KBM-7 (cell line): ENCODE results near the gene CKS1B.

Experiments
- DNase-seq: peaks from one replicate; pipeline ENCODE4 v3.0.0-alpha.2; 2015
- in situ Hi-C: fragments of 300-500 bp; cut with MboI; formaldehyde crosslinking; loops from 2 replicates; pipeline ENCODE4 v1.14.3; 2020; ENCODE audit warnings: low sequenced_read_pairs, low pct_unique_long_range_greater_than_20kb, mixed read lengths

Gene CKS1B

DNA sequence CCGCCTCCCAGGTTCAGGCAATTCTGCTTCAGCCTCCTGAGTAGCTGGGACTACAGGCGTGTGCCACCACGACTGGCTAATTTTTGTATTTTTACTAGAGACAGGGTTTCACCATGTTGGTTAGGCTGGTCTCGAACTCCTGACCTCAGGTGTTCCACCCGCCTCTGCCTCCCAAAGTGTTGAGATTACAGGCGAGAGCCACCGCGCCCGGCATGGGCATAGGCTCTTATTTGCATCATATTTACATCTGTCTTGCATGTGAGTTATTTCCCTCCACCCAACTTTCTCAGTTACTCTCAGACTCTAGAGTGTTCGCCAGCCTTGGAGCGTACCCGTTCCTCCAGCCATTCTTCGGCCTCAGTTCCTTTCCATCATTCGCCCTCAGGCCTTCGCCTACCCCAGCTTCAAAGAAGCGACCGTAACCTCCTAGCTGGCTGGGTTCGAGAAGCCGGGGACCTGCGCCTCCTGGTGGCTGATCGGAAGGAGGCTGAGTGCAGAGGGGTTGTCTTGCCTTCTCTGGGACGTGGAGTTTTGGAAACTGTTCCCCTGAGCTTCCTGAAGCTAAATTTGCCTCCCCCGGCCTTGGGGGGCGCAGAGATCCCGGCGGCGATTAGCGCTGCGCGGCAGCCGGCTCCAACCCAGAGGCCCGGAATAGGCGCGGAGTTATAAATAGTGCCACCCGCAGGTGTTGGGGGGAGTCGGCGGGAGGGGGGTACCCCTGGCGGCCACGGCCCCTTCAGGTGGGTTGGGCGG is 24.5 kb downstream of the CKS1B start:
- peak; percentile 91 for DNase-seq

DNA sequence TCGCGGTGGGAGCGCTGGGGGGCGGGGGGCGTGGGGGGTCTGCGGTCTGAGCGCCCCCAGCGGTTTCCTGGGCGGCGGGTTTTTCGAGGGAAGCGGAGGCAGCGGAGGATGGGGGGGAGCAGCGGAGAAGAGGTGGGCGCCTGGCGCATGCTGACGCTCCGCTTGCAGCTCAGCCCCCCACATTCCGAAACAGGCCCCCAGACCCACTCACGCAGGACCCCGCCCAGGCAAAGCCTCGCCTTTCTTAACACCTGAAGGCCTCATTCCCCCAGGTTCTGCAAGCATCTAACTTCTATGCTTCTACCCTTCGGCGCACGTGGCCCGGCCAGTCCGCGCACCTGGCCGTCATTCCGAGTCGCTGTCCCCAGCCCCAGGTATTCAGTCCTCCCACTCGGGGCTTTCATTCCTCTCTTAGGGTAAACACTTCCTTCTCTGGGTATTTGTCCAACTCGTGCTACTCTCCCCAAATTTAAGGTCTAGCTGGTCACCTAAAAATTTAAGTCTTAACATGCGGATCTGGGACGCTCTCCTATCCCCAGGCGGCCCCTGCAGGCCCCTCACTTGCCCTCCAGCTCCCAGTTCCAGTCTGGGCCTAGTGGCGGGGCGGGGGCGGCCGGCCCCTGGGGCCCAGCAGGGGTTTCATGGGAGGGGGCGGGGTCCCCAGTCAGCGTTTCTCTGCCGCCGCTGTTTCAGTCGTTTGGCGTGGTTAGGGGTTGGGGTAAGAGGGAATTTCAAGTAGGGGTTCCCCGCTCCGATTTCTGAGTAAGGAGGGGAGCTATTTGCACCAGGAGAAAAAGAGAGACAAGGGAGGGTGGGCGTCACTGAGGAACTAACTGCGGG is 25.3 kb downstream of the CKS1B start:
- in situ Hi-C loops: no loop called here
- DNase-seq: peak; percentile 61

More for the DNA sequence above, 24.5 kb downstream of the CKS1B start:
- in situ Hi-C loops: no loop called here

DNA sequence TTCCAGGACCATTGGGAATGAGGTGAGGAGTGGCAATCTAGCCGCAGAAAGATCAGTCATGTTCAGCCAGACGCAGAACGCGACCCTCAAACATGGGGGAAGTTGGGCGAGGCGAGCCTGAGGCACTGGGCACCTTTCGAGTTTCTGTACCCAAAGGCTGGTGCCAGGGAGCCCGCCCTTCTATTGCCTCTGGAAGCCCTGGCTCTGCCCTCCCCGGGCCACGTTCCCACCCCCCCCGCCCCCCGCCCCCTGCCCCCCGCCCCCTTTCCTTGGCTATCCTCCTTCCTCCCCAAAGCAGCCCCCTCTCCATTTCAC is 25.9 kb downstream of the CKS1B start:
- in situ Hi-C loops: no loop called here
- DNase-seq: no peak

DNA sequence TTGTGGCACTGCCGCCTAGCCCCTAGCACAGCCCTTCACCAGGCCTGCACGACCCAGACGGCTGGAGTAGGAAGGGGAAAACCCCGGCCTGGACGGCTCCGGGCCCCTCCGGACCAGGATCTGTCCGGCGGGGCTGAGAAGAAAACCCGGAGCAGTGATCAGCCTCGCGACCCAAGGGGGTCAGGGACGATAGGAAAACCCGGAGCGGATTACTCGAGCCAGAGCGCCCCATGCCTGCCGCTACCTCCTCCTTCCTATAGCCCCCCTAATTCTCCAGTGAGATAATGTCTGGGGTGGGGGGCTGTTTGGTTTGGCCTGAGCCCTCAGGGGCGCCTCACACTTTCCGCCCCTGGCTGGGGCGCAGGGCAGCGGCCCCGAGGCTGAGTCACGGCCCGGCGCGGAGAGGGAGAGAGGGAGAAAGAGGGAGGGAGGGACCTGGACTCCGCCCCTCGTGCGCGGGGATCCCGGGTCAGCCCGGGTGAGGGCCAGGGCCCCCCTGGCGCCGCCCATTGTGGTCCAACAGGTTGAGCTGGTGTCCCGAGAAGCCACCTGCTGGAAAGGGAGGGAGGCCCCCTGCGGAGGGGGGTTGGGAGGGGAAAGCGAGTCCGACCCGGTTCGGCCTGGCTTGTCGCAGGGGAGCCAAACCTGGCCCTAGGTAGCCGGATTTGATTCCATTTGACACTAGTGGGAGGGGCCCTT is 26.4 kb downstream of the CKS1B start:
- peak; percentile 91 for DNase-seq

DNA sequence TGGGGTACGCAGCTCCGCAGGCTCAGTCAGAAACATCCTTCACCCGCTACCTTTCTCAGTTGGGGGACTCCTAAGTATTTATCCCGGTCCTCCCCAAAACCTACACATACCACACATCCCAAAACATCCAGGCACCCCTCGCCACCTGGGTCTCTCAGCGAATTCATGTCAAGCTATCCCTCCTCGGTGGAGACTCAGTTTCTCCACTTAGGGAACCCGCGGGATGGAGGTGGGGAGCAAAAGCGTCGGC is 26.9 kb downstream of the CKS1B start:
- in situ Hi-C loops: no loop called here
- DNase-seq: no peak

More for the DNA sequence above, 26.4 kb downstream of the CKS1B start:
- in situ Hi-C loops: no loop called here

DNA sequence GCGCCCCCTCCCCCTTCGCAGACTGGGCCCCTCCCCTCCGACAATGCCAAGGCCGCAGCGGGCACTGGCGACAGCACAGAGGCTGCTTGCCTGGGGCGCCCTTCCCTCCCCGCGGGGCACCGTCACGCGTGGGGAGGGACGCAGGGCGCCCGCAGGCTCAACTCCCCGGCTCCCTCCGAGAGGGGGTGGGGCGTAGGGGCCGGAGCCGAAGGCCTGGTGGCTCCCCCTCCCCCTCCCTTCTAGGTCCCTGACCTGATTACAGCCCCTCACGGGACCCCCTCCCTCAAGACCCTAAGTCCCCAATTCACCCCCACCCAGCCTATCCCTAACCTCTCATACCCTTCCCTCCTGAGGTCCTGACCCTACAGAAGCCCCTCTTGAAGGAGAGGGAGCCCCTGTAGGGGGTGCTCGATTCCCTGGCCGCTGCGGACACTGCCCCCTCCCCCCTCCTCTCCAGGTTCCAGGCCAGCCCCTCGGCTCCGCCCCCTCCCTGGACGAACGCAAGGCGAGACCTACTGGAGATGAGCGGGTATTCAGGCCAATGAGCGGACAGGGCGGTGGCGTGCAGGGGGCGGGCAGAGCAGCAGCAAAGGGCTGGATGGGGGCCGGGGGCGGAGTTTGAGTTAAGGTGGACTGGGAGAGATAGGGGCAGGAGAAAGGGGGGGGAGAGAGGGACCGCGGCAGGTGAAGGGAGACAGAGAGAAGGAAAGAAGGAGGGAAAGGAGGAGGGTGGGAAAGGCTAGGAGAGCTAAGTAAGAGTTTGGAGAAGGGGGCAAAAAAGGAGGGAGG is 27.4 kb downstream of the CKS1B start:
- DNase-seq: peak; percentile 93
- in situ Hi-C loops: no loop called here

DNA sequence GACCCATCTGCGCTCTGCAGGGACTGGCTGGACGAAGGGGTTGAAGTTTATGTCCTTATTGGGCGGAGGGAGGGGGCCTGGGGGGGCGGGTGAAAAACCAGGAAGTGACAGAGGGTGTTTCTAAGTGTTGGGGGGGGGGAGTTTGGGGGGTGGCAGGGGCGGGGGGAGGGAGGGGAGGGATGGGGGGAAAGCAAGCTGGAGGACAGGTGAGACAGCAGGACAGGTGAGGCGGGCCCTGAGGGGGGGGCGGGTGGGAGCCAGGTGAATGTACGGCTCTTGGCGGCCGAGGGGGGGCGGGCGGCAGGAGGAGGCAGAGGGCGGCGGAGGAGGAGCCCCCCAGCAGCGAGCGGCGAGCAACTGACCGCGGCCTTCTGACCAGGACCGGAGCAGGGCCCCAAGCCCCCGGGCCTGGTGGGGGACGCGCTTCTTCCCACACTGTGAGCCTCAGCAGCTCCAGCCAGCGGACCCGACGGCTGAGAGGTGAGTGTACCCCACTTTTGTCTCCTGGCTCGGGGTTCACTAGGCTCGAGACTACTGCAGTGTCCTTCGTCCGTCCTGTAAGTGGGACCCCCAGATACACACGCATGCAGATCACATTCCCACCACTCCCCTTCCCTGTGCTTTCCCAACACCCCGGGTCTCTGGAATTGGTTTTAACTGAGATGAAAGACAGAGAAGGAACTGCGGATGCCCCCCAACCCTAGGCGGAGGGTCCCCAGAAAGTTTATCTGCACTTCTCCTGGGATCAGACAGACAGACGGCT is 28.2 kb downstream of the CKS1B start, which contains the start of gene ZBTB7B:
ZBTB7B (plus strand) TSS at position 339 of the 763 bp plus-strand sequence. CDS start 11,859 bp downstream, outside the sequence.
- in situ Hi-C loops: no loop called here
- DNase-seq: peak; percentile 34

DNA sequence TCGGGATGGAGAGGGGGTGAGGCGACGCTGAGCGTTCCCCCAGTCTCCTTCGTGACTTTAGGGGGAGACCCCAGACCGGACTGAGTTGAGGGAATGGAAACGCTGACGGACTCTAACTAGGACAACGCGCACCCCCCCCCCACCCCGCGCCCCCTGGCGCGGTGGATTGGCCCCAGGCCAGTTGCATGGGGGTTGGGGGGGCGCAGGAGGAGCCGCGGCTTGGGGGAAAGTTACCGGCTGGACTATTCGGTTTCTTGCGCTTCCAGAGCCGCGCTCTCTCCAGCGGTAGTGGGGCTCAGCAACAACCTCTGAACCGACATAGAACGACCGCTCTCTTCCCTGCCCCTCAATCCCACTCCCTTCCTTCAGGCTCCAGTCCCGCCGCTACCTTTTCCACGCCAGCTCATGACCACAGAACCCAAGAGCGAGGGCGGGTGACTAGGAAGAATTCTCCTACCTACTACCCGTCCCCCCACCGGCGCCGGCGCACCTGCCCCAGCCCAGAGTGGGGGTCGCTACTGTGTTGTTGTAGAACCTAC is 28.8 kb downstream of the CKS1B start:
- DNase-seq: no peak
- in situ Hi-C loops: no loop called here

DNA sequence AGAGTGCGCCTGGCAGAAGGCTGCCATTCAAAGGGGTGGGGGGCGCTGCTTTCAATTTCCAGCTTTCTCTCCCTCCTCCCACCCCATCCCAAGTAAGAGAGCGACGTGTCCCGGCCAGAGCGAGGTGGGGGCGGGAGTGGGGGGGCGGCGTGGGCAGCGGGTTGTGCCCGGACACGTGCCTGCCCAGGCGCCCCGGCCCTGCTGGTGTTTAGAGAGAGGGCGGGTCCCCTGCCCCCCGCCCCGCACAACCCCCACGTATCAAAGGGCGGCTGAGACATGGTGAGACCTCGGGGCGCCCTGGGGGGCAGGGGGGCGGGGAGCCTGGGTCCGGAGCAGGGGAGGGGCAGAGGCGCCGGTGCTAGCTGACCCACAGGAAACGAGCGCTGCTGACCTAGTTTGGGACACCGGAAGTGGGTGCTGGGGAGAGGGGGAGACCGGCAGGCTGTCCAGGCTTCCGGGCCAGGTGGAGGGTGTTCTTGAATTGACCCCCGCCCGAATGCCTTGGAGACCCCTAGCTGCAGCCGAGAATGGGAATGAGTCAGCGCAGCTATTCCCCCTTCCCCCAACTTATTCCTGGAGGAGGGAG is 29.4 kb downstream of the CKS1B start:
- in situ Hi-C loops: no loop called here
- DNase-seq: no peak

DNA sequence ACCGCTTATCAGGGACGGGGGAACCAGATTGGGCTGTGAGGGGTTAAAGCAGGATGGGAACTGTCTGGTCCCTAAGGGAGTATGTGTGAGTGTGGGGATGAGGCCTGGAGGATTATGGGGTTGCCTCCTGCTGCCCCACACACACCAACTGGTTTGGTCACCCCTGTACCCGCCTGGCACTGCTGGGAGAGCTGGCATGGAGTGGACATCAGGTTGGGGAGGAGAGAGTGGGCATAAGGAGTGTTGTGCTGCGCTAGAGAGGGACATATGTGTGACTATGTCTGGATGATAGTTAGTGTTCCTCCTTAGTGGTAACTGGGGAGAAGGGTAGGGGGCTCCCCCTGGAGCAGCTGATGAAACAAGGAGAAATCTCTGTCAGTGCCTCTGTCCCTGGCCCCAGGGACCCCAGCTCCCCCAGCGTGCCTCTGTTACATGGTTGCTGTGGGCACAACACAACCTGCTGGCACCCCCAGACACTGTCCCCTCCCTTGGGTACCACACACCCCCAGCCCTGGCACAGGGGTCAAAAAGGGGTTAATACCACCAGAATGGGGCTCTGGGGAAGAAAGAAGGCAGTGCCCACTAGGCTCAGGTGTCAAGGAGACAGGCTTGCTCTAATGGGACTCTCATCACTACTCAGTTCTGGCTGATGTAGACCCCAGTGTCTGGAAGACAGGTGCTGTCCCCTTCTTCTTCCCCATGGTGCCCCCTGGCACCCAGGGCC is 30.0 kb downstream of the CKS1B start:
- in situ Hi-C loops: no loop called here
- no peak for DNase-seq

DNA sequence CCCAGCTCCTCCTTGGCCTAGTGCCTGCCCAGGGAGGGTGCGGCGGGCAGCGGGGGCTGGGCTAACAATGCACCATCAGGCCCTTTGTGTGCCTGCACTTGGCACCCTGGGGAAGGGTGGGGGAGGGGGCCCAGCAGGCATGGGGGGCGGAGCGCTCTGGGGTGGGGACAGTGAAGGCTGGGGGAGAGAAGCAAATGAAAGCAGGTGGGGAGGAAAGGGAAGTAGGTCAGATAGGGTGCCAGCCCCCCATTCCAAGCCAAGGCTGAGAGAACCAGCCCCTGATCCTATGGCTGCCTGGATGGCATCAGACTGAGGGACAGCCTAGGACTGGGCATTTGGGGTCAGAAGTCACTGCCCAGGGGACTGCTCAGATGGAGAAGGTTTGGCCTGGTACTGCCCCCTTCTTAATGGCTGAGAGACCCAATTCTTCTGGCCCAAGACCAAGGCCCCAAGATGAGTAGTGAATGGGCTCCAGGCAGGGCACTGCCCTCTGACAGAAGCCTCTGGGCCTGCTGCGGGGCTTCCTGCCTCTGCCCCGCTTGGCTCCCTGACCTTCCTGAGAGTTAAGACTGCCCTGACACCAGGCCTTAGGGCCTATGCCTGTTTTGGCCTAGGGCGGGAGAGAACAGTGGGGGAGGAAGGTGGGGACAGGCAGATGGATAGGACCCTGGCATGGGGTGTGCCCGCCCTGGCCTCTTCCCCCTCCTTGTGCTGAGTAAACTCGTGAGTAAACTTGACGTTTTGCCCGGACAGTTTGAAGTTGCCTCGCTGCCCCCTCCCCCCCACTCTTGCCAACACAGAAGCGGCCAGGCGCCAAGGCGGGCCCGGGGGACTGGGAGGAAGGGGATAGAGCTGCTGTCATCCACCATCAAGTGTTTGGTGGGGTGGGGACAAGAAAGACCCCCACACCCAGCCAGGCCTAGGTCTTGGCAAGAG is 30.9 kb downstream of the CKS1B start:
- in situ Hi-C loops: no loop called here
- no peak for DNase-seq

DNA sequence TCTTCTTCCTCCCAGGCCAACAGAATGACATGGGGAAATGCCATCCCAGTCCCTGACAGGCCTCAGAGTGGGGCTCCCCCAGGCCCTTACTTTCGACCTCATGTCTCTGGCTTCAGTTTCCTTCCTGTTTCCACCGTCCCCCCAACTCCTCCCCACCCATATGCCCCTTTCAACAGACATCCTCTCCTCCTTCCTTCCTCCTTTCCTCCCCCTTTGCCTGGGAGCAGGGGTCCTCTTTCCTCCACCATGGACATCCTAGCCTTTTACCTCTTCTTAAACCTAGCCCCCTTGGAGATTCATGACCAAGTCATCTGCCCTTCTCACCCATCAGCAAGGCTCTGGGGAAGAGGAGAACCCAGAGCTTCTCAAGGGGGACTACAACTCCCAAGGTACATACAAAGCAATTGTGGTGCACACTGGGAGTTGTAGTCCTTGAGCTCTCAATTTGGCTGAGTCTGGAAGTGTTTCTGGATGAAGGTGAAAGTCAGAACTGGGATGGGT is 32.2 kb downstream of the CKS1B start:
- in situ Hi-C loops: no loop called here

DNA sequence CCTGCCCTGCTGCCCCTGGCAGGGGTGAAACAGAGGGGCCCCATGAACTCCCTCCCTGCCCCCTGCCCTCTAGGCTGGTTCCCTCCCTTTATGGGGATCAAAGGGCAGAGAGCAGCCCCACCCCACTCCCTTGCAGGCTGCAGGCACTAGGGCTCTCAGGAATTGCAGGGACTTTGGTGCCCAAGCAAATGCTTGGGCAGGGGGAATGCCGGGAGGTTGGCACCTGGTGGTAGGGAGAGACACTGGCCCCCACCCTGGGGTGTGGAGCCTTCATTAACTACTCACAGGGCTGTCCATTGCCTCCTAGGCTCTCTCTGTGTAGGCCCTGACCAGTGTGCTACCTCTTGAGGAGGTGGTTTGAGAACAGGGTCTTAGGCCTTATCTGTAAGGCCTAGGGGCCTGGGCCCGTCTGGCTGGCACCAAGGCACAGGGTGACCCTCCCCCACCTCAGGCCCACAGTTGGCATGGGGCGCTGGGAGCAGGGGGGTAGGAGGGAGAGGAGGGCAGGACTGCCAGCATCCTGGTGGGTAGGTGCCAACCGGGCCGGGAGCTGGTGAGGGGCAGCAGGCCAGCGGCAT is 32.9 kb downstream of the CKS1B start:
- in situ Hi-C loops: no loop called here
- DNase-seq: no peak

More for the DNA sequence above, 32.2 kb downstream of the CKS1B start:
- peak; percentile 47 for DNase-seq

DNA sequence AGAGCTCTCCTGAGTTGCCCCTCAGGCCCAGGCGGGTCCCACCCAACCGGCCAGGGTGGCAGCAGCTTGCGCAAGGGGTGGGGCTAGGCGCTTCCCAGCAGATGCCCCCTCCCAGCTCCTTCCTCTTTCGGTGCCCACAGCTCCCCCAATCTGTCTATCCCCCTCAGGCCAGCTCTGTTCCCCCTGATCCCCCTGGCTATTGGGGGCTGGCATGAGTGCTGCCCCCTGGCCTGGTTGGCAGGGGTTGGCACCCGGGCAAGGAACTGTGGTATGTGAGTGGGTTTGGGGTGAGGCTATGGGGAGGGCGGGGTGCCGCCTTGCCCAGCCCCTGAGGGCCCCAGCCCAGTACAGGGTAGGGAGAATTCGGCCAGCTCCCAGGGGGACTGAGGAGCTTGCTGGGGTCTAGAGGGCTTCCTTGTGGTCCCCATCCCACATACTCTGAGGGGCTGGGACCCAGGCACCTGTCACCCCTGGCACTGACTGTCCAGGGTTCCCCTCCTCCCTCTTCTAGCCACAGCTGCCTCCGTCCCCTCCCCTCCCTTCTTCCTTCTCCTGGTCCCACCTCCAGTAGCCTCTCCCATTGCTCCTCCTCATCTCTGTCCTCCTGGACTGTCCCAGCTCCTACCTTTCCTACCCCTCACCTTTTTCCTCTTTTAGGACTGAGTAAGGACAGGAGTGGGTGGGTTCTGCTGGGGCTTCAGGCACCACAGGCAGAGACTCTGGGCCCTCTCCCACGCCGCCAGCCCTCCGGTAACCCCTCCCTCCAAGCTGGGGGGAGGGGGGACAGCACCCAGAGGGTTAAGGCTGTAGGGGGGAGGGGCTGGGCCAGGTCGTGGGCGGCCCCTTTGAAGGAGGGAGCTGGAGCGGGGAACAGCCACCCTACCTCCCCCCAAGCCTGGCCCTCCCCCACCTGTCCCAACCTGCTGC is 33.8 kb downstream of the CKS1B start:
- in situ Hi-C loops: no loop called here
- DNase-seq: no peak

DNA sequence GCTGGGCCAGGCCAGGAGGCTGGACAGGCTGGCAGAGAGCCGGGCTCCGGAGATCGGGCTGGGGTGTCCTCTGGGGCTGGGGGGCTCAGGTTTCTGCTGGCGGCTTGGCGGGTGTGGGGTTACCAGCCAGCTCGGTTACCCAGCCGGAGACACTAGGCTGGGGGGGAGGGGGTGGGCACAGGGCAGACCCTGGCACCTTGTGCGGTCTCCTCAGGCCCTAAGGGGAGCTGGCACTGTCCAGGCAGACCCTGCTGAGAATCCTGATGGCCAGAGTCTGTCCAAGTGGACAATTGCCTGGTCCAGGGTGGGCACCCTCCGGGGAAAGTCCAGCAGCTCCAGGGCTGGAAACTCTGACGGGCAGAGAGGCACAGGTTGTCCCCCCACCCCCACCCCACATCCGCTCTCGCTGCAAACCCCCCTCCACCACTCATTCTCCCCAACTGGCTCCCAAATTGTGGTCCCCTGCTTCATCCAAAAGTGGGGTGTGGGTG is 34.8 kb downstream of the CKS1B start:
- in situ Hi-C loops: no loop called here
- DNase-seq: no peak
